OCI-LY3 (cell line): ENCODE data around the gene PSG5.
"Not testable (repeated sequence)": the region's sequence is repeated elsewhere in the genome, so short reads cannot be mapped to it uniquely, and the experiment has no call there.

Experiments used
- EZH2phosphoT487 ChIP-seq: fragments of 200-600 bp; shearing (Covaris generic); IDR thresholded peaks from 2 replicates; pipeline ENCODE4 v1.6.1; 2018; ENCODE audit warnings: antibody characterized with exemption, mixed run types, low read depth
- TF ChIP-seq, protein P1 (sequence below): fragments of 200-600, 300-600 bp; sonication (generic); IDR thresholded peaks from 2 replicates; pipeline ENCODE4 v1.5.1; 2014; ENCODE audit warnings: antibody characterized with exemption, low read length, low read depth

DNA sequence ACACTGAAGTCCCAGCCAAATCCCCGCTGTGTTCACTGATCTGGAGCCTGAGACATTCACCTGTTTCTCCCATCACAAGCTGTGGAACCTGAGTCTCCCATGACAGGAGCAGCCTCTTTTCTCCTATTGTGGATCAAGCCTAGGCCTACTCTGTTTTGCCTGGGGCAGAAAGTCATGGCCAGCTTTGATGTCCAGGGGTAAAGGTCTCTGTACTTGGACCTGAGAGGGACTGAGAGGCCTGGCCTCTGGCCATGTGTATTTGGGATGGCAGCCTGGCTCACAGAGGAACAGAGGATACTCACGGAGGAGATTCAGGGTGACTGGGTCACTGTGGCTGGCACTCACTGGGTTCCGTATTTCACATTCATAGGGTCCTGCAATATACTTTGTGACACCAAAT, 7.8 kb downstream of the PSG5 start:
- not testable (repeated sequence) for TF ChIP-seq EZH2phosphoT487
- TF ChIP-seq, protein P1, sequence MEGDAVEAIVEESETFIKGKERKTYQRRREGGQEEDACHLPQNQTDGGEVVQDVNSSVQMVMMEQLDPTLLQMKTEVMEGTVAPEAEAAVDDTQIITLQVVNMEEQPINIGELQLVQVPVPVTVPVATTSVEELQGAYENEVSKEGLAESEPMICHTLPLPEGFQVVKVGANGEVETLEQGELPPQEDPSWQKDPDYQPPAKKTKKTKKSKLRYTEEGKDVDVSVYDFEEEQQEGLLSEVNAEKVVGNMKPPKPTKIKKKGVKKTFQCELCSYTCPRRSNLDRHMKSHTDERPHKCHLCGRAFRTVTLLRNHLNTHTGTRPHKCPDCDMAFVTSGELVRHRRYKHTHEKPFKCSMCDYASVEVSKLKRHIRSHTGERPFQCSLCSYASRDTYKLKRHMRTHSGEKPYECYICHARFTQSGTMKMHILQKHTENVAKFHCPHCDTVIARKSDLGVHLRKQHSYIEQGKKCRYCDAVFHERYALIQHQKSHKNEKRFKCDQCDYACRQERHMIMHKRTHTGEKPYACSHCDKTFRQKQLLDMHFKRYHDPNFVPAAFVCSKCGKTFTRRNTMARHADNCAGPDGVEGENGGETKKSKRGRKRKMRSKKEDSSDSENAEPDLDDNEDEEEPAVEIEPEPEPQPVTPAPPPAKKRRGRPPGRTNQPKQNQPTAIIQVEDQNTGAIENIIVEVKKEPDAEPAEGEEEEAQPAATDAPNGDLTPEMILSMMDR = not testable (repeated sequence)
